ENCODE measurements around the gene SORBS1. TPM values are rescaled to one million over a fixed set of nuclear protein-coding genes. Genes with fewer than 3 reads are reported as not detected.

Gene SORBS1
- total RNA-seq, 1 donor from 2014 or later: 896 TPM

DNA sequence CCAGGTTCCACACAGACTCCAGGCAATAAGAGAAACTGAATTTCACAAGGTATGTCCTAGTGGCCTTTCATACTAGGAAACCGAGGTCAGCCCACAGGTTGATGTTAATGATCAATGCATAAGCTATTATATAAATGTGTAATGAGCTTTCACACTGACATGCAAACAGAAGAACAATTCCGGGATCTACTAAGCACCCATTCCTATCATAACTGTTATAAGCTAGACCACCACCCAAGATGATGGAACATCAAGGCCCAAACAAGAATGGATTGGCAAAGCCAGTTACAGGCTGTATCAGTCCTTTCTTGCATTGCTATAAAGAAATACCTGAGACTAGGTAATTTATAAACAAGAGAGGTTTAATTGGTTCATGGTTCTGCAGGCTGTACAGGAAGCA, 15.2 kb downstream of the SORBS1 start:
- Histone ChIP-seq H3K36me3 (no peaks in the 10 kb centered on the region), H3K9me3 (replicated peaks) (no peaks in the 10 kb centered on the region), H3K4me3 (no peak overlapping the region), H3K27me3 (ENCODE audit: low read depth) (no peaks in the 10 kb centered on the region), H3K27ac (replicated peaks) (peak overlapping the region; percentile 92), H3K4me1 (peaks cover 100% of the 10 kb centered on the region)
- intact Hi-C loops (cut with micrococcal nuclease): no loop called here
- TF ChIP-seq, protein P1, sequence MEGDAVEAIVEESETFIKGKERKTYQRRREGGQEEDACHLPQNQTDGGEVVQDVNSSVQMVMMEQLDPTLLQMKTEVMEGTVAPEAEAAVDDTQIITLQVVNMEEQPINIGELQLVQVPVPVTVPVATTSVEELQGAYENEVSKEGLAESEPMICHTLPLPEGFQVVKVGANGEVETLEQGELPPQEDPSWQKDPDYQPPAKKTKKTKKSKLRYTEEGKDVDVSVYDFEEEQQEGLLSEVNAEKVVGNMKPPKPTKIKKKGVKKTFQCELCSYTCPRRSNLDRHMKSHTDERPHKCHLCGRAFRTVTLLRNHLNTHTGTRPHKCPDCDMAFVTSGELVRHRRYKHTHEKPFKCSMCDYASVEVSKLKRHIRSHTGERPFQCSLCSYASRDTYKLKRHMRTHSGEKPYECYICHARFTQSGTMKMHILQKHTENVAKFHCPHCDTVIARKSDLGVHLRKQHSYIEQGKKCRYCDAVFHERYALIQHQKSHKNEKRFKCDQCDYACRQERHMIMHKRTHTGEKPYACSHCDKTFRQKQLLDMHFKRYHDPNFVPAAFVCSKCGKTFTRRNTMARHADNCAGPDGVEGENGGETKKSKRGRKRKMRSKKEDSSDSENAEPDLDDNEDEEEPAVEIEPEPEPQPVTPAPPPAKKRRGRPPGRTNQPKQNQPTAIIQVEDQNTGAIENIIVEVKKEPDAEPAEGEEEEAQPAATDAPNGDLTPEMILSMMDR (IDR thresholded peaks at IDR 0.05; ENCODE audit: borderline replicate concordance): no peak
- no peak for DNase-seq

DNA sequence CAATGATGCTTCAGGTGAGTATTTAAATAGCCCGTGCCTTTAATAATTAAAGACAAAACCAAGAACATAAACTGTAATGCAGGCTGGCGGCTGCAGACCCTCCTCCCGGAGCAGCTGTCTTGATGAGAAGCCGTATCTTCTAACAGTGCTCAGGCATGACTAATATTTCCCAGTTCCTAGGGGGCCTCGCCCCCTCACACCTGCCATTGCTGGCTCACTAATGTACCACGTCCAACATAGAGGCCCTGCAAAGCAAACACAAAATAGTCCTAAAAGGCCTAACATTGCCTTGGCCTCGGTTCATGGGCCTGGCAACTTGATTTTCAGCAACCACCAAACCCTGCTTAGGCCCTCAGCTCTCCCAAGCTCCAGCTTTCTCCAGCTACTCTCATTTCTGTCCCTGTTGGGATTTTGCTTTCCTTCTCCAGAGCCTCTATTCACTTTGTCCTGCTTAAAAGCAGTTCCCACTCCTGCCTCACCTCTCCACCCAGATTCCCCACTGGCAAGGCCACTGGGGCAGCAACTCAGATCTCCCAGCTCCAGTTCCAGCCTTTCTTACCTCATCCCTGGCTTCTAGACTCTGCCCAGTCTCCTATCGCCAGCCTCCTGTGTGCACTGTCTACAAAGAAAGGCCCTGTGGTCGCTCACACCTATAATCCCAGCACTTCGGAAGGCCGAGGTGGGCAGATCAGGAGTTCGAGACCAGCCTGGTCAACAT, 16.2 kb downstream of the SORBS1 start:
- intact Hi-C loops (cut with micrococcal nuclease): no loop called here
- H3K27me3 ChIP-seq (ENCODE audit: low read depth): no peaks in the 10 kb centered on the region
- peak overlapping the region; percentile 39 for H3K4me3 ChIP-seq
- H3K36me3 ChIP-seq: no peaks in the 10 kb centered on the region
- H3K27ac ChIP-seq (replicated peaks): peak overlapping the region; percentile 92
- TF ChIP-seq, protein P1 (IDR thresholded peaks at IDR 0.05; ENCODE audit: borderline replicate concordance): no peak
- peaks cover 100% of the 10 kb centered on the region for H3K4me1 ChIP-seq
- H3K9me3 ChIP-seq (replicated peaks): no peaks in the 10 kb centered on the region
- no peak for DNase-seq

DNA sequence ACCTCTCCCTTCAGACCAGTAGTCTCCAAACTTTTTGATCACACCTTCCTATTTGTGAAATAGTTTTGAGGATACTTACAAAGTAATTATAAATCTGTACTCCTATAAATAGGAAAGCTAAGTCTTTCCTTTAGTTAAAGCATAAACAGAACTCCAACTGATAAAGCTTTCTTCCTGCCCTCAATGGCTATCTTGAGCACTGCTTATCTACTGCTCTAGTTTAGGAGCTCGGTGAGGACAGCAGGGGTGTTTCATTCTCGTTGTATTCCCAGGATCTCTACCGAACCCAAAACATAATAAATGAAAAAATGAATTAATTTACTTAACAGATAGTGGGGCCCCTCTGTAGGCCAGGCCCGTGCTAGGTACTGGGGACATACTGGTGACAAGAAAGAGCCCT, 17.7 kb downstream of the SORBS1 start:
- Histone ChIP-seq H3K27me3 (ENCODE audit: low read depth) (no peaks in the 10 kb centered on the region), H3K36me3 (no peaks in the 10 kb centered on the region), H3K27ac (replicated peaks) (peak overlapping the region; percentile 92), H3K9me3 (replicated peaks) (no peaks in the 10 kb centered on the region), H3K4me3 (peak overlapping the region; percentile 39), H3K4me1 (peaks cover 100% of the 10 kb centered on the region)
- TF ChIP-seq, protein P1 (IDR thresholded peaks at IDR 0.05; ENCODE audit: borderline replicate concordance): no peak
- no peak for DNase-seq
- intact Hi-C loops (cut with micrococcal nuclease): no loop called here

DNA sequence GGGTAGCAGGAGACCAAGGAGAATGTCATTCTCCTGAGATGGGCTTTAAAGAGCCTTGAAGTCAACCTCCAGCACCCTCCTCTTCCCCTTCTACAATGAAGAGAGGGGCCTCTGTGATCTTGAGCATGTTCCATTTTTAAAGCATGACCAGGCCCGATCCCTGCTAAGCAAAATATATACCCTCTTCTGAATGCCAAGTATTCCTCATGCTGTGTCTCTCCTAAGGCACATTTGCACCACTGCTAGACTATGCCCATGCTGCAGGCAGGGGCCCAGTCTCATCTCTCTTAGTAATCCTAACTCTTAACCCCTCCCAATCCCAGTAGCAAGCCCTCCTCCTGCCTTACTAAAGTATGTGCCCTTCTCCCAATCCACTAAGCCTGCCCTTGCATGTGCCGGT, 18.4 kb downstream of the SORBS1 start:
- intact Hi-C loops (cut with micrococcal nuclease): no loop called here
- Histone ChIP-seq H3K27me3 (ENCODE audit: low read depth) (no peaks in the 10 kb centered on the region), H3K36me3 (no peaks in the 10 kb centered on the region), H3K4me1 (peaks cover 100% of the 10 kb centered on the region), H3K4me3 (peak overlapping the region; percentile 39), H3K9me3 (replicated peaks) (no peaks in the 10 kb centered on the region), H3K27ac (replicated peaks) (peak overlapping the region; percentile 92)
- DNase-seq: no peak
- TF ChIP-seq, protein P1 (IDR thresholded peaks at IDR 0.05; ENCODE audit: borderline replicate concordance): no peak

DNA sequence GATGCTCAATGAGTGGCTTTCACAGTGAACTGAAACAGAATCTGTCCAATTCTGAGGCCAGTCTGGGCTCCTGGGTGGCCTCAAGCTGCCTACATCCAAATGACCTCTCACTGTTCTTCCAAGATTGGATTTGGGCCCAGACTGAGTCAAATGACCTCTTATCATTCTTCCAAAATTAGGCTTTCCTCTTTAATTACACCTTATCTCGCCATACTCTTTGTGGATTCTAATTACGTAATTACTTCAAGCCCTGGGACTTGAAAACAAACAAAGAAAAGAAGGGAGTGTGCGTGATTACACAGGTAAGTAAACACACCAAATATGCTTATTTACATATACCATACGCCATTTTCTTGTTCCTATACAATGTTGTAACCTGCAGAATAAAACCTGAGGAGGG, 18.8 kb downstream of the SORBS1 start:
- Histone ChIP-seq H3K4me3 (peak overlapping the region; percentile 39), H3K27ac (replicated peaks) (peak overlapping the region; percentile 92), H3K4me1 (peaks cover 100% of the 10 kb centered on the region), H3K36me3 (no peaks in the 10 kb centered on the region), H3K27me3 (ENCODE audit: low read depth) (no peaks in the 10 kb centered on the region), H3K9me3 (replicated peaks) (no peaks in the 10 kb centered on the region)
- intact Hi-C loops (cut with micrococcal nuclease): no loop called here
- no peak for DNase-seq
- TF ChIP-seq, protein P1 (IDR thresholded peaks at IDR 0.05; ENCODE audit: borderline replicate concordance): no peak

All from left ventricle myocardium inferior (tissue), 1 donor.